NCI-H2227 treated with DMSO at 0.1 percent for 48 hours (cell line): ENCODE results near the gene HYCC1.
"Not testable (repeated sequence)": the region's sequence is repeated elsewhere in the genome, so short reads cannot be mapped to it uniquely, and the experiment has no call there.

Experiments used
- DNase-seq: peaks from one replicate; lab custom pipeline; 2025; lab: John Stamatoyannopoulos, UW

Gene HYCC1

DNA sequence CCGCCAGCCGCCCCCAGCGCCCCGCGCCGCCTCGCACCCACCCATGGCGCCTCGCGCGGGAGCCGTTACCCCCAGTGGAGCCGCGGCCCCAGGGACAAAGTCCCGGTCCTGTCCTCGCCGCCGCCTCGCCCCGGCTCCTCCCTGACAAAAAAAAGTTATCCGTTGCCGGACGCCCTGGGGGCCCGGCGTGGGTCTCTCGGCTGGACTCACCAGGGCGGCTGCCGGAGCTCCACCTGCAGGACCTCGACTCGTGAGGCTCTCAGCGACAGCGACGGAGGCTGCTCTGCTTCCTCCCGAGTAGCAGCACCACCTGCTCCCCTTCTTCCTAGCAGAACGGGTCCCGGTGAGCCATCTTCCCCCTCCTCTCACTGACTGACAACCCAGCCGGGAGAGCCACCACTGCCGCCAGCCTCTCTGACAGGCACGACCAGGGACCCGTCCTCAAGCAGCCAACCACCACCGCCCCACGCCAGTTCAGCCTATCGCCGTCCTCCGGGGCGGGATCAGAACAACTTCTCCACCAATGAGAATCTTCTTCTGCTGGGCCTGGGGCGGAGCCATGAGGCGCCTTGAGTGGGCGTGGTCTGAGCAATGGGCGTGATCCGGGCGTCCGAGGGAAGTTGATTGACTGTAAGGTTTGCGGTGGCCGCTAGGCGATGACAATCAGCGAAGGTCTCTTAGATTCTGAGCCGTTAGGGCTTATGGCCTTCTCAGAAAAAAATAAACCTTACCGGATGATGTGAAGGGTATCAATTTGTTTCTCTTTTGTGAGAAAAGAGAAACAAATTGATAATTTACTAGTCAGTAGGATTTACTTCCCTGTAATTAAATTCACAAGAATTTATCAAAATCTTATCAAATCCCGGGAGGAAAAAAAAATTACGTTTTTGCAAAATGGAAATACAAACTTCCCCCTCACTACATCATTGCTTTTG, at the start of gene HYCC1:
Gene HYCC1, minus strand, starts transcription at position 416 of the 935 bp plus-strand sequence. CDS start 23,019 bp downstream, outside the sequence.
- peak; percentile 94 for DNase-seq

DNA sequence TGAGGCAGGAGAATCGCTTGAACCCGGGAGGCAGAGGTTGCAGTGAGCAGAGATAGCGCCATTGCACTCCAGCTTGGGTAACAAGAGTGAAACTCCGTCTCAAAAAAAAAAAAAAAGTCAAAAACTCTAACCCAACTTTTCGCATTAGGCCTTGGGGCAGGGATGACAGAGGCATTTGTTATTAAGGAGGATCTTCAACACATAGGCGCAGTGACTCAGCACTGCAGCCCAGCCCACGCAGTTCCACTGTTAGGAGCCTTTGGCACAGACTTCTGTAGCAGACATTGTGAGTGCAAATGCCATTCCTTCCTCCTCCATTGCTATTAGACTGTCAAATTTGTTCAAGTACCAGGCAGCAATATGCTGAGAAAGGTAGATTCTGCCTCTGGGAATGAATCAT, 48.5 kb upstream of the HYCC1 start:
- no peak for DNase-seq

DNA sequence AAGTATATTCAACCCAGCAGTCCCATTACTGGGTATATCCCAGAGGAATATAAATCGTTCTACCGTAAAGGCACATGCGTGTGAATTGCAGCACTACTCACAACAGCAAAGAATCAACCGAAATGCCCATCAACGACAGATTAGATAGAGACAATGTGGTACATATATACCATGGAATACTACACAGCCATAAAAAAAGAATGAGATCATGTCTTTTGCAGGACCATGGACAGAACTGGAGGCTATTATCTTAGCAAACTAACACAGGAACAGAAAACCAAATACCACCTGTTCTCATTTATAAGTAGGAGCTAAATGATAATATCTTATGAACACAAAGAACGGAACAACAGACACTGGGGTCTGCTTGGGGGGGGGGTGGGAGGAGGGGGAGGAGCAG, 47.4 kb upstream of the HYCC1 start:
- DNase-seq, result no peak

DNA sequence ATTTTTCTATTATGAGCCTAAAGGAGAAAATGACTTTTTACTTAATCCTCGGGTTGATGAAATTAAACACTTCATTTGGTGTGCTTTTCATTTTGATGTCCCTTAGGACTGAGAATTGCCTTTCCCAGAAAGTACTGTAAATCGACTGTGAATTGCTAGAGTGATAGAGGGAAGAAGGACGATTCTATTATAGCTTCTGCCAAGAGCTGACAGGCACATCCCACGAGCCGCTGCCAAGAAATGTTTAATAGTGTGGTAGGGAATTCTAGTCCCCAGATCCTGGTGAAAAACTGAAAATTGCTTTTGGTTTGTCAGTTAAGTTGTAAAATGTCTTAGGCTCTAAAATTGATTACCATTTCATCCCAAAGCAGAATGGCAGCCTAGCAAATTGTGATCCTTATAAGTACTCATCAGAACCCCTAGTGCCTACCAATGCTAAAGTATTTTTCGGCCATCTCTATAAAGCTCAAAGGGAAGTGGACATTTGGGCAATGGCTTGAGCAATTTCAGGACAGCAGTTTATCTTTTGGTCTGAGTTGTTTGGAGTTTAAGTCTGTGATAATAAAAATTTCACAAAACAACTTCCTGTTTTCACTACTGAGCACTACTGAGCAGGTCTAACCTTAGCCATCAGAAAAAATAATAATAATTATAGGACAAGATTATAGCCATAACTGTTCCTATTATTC, 44.6 kb upstream of the HYCC1 start:
- DNase-seq, result no peak

DNA sequence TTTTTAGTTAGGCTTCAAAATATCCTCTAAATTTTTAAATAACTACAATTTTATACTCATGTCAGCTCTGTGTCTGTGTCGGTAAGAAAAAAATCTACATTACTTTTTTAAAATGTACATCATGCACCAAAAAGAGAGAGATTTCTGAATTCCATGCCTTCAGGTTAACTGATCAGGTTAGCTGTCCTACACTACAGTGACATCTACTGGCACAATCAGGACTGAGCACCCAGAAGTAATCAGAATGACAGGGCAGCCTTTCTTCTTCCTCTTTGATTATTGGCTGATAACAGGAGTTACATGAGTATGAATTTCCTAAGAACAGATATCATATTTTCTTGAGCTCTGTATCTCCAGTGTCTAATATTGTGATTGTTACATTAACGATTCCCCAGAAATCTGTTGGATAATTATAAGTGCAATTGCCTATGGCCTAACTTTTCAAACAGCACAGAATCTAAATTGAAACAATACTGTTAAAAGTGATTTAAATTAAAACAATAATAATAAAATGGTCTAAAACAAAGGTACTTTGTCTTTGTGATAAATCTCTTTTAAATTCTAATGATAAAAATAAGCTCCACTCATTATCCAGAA, 41.8 kb upstream of the HYCC1 start:
- DNase-seq, result peak; percentile 22

DNA sequence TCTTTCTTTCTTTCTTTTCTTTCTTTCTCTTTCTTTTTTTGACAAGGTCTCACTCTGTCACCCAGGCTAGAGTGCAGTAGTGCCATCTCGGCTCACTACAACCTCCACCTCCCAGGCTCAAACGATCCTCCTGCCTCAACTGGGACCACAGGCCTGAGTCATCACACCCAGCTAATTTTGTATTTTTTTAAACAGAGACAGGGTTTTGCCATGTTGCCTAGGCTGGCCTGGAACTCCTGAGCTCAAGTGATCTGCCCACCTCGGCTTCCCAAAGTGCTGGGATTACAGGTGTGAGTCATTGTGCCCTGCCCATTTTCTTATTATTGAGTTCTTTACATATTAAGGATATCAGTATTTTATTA, 37.2 kb upstream of the HYCC1 start:
- not testable (repeated sequence) for DNase-seq

DNA sequence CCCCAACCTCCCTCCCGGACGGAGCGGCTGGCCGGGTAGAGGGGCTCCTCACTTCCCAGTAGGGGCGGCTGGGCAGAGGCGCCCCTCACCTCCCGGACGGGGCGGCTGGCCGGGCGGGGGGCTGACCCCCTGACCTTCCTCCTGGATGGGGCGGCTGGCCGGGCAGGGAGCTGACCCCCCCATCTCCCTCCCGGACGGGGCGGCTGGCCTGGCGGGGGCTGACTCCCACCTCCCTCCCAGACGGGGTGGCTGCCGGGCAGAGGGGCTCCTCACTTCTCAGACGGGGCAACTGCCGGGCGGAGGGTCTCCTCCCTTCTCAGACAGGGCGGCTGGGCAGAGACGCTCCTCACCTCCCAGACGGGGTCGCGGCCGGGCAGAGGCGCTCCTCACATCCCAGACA, 32.4 kb upstream of the HYCC1 start:
- not testable (repeated sequence) for DNase-seq

DNA sequence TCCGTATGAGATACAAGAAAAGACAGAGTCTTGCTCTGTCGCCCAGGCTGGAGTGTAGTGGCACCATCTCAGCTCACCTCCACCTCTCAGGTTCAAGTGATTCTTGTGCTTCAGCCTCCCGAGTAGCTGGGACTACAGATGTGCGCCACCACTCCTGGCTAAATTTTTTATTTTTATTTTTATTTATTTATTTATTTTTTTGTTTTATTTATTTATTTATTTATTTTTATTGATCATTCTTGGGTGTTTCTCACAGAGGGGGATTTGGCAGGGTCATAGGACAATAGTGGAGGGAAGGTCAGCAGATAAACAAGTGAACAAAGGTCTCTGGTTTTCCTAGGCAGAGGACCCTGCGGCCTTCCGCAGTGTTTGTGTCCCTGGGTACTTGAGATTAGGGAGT, 31.2 kb upstream of the HYCC1 start:
- not testable (repeated sequence) for DNase-seq

DNA sequence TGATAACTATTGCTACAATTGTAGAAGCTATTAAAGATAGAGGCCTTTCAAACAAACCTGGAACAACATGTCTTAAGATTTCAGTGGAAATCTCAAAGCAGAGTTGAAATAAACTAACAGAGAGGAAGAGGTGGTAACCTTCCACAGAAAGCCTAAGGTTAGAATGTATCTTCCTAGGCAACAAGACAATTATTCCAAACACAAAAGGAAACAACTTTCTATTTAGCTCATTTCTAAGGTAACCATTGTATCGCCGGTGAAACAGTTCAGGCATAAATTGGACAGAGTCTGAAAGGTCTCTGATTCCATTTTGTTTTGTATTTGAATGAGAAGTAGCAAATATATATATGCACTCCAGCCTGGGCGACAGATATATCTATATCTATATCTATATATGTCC, 30.7 kb upstream of the HYCC1 start:
- peak; percentile 12 for DNase-seq

DNA sequence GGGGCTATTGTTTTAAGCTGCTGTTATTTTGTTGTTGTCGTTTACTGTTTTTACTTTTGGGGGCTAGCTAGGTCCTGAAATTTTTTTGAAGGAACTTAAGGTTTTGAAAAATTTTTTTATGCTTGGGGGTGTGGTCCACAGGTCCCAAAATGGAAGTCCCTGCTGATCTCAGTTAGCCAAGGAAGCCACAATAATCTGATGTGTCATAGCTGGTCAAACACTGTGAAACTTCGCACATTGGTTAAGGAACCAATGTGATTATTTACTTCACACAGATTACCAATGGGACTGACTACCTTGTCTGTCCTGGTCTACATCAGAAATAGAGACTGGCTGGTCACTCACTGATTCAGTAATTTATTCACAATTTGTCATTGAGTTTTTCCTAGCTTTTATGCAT, 29.5 kb upstream of the HYCC1 start:
- DNase-seq, result no peak

DNA sequence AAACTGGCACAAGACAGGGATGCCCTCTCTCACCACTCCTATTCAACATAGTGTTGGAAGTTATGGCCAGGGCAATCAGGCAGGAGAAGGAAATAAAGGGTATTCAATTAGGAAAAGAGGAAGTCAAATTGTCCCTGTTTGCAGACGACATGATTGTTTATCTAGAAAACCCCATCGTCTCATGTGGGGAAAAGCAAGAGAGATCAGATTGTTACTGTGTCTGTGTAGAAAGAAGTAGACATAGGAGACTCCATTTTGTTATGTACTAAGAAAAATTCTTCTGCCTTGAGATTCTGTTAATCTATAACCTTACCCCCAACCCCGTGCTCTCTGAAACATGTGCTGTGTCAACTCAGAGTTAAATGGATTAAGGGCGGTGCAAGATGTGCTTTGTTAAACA, 25.7 kb upstream of the HYCC1 start:
- not testable (repeated sequence) for DNase-seq

DNA sequence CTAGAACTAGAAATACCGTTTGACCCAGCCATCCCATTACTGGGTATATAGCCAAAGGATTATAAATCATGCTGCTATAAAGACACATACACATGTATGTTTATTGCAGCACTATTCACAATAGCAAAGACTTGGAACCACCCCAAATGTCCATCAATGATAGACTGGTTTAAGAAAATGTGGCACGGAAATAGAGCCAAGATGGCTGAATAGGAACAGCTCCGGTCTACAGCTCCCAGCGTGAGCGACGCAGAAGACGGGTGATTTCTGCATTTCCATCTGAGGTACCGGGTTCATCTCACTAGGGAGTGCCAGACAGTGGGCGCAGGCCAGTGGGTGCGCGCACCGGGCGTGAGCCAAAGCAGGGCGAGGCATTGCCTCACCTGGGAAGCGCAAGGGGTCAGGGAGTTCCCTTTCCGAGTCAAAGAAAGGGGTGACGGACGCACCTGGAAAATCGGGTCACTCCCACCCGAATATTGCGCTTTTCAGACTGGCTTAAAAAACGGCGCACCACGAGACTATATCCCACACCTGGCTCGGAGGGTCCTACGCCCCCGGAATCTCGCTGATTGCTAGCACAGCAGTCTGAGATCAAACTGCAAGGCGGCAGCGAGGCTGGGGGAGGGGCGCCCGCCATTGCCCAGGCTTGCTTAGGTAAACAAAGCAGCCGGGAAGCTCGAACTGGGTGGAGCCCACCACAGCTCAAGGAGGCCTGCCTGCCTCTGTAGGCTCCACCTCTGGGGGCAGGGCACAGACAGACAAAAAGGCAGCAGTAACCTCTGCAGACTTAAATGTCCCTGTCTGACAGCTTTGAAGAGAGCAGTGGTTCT, 21.8 kb upstream of the HYCC1 start:
- not testable (repeated sequence) for DNase-seq

DNA sequence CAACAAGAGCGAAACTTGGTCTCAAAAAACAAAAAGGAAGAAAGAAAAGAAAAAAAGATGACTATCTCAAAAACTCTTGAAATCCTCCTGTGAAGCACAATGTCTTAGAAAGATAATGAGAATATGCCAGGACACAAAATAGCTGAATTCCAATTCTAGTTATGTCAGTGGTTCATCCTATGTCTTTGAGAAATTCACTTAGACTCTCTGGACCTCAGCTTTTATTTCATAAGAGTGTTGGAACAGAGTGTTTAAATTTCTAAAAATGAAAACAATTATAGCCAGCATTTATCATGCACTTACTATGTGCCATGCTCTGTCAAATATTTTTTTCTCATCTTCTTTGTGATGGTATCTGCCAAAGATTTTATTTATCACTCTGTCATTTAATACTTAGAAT, 13.3 kb upstream of the HYCC1 start:
- no peak for DNase-seq

DNA sequence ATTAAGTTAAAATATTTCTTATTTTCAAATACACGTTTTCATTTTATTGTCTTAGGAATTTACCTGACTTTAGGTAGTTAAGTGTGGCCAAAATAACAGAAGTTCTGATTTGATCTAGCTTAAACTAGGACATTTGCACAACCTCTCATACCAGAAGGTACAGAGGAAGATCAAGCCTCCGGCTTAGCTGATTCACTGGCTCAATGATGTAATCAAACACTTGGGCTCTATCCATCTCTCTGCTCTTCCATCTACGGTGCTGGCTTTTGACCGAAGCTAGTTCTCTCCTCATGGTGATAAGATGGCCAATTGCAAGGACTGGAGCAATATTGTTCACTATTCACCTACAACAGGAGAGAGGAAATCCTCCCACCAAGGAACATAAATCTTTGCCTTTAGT, 12.2 kb upstream of the HYCC1 start:
- DNase-seq, result no peak

DNA sequence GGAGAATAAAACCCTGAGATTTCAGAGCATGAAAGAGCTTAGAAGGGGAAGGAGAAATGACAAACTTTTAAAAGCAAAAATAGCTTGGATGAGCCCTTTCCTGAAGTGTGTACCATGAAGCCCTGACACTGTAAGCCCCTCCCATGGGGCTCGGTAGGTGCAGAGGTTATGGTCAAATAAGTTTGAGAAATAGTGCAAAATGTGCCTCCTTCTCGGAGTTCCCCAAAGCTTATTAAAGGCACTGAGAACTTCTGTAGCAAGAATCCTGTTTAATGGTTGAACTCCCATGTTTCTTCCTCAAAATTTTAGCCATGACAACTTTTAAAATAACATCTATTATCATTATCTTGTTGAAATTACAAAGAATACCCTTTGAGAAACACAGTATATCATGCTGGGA, 10.5 kb upstream of the HYCC1 start:
- no peak for DNase-seq

DNA sequence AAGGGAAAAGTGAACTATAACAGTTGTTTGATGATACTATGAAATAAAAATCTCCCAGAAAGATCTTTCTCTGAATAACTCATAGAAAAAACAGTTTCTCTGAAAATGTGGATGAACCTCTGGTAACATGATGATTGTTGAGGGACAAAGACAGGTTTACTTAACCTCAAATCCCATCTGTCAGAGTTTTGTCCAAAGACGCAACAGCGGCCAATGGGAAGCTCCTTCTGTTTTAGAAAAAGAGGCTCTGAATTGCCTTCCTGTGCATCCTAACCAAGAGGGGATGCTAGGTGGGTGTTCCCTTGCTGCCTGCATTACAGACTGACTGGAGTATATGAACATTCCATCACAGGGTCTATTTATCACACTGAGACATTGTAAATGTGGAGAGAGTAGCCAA, 8.9 kb upstream of the HYCC1 start:
- DNase-seq, result no peak

DNA sequence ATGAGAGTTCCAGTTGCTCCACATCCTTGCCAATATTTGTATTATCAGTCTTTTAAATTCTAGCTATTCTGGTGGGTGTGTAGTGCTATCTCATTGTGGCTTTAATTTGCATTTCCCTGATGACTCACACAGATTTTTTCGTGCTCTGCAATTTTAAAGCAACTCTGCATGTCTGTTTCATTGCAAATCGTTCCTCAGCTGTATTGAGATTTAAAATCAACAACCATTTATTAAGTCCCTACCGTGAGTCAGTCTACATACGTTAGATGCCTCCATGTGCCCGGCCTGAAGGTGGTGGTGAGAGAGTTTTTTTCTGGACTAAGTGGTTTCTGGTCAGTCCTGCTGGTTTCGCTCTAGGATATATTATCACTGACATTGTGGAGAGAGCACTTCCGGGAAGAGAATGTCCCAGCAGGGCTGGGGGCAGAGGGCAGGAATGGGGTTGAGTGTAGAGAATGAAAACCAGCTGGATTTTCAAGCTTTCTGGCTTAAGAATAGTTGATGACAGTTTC, 8.4 kb upstream of the HYCC1 start:
- DNase-seq, result no peak

DNA sequence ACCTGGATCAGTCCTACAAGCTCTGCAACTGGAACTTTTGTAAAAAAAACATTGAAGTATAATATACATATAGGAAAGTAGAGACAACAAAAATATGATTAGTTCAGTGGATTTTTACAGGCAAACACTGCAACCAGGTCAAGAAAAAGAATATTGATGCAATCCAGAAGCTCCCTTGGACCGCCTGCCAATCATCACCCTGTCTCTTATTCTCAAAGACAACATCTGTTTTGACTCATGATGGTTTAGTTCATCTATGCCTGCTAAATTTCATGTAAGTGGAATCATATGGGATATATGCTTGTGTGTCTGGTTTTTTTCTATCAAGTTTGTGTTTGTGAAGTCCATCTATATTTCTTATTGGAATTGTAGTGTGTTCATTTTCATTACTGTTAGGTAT, 7.7 kb upstream of the HYCC1 start:
- no peak for DNase-seq

DNA sequence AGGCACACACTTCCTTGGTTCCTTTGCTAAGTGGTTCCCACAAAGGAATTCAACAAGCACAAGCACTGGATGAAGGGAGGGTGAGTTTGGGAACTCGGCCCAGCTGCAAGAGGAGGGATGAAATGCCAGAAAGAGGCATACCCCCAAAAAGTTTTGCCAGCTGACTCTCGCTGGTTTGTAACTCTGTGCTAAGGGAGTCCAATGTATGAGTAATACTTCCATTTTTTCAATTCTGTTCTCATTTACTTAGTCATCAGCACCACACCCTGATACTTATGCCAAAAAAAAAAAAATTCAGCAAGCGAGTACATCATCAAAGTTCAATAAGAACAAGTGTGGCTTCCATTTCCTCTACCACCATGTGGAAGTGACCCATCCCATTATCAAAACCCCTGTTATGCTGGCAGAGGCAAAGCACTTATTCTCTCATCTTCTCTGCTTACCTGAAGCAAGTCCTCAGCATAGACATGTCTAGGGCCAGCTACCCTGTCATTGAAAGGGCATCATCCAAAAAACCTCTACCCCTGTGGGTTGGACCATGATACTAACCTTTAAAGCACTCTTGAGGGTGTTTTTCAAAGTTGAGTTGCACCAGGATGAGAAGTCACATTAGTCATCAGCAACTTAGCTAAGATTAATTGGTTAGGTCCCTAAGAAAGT, 6.9 kb upstream of the HYCC1 start:
- no peak for DNase-seq

DNA sequence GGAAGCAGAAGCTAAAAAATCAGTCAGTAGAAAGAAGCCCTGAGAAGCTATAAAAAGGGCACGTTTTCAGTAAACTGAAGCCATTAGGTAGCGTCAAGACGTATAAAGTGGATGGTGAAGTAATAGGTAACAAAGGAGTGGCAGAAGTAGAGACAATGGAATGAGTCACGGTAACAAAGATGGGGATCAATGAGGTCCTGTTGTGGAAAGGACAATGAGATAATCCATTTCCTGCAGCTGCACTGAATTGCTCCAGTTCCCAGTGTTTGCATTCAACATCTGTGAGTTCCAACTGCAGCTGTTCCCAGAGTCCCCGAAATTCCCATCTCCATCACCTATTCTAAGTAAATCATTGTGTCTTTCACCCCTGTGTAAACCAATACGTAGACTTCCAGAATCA, 4.8 kb upstream of the HYCC1 start:
- DNase-seq, result no peak

DNA sequence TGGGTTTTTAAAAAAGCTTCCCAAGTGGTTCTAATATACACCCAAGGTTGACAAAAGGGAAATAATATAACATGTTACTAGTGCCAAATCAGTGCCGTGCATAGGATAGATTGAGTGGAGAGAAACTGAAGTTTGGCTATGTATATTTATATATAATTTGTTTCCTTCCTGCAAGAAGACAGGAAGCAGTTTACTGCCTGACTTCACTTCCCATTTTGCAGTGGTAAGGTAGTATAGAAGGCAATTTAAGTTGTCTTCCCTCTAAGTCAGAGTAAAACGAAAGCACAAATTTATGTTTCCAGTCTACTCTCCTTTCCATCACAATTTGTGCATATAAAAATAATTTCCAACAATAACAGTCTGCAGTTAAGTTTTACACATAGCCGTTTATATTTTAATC, 3.4 kb upstream of the HYCC1 start:
- no peak for DNase-seq
